Measurements from ENCODE around the gene CD4. TPM values are rescaled to one million over a fixed set of nuclear protein-coding genes. Genes with fewer than 3 reads are reported as not detected.

CD4 gene
- total RNA-seq, 1 donor = not detected

DNA sequence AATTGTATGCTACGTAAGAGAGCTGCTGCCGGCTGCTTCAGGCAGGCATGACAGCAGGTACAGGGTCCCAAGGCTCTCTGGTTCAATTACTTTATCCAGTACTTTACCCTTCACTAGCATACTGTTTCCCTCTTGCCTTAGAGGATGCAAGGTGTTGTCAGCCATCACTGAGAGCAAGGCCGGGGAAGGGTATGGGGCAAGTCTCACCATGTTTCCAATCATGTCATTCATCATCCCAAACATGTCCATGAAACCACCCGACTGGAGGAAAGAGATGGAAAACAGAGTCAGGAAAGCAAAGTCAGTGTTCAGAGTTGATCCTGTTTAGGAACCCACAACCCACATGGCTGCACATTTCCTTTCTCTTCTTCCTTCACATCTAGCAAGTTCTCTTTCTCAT is 38.8 kb upstream of the CD4 start:
- DNase-seq (ENCODE audit: low read depth) = no peak
- TF ChIP-seq, protein P1, sequence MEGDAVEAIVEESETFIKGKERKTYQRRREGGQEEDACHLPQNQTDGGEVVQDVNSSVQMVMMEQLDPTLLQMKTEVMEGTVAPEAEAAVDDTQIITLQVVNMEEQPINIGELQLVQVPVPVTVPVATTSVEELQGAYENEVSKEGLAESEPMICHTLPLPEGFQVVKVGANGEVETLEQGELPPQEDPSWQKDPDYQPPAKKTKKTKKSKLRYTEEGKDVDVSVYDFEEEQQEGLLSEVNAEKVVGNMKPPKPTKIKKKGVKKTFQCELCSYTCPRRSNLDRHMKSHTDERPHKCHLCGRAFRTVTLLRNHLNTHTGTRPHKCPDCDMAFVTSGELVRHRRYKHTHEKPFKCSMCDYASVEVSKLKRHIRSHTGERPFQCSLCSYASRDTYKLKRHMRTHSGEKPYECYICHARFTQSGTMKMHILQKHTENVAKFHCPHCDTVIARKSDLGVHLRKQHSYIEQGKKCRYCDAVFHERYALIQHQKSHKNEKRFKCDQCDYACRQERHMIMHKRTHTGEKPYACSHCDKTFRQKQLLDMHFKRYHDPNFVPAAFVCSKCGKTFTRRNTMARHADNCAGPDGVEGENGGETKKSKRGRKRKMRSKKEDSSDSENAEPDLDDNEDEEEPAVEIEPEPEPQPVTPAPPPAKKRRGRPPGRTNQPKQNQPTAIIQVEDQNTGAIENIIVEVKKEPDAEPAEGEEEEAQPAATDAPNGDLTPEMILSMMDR (IDR thresholded peaks at IDR 0.05; ENCODE audit: insufficient read depth, low read length) = no peak
- H3K4me3 ChIP-seq (ENCODE audit: low read depth, low read length) = no peak overlapping the region

DNA sequence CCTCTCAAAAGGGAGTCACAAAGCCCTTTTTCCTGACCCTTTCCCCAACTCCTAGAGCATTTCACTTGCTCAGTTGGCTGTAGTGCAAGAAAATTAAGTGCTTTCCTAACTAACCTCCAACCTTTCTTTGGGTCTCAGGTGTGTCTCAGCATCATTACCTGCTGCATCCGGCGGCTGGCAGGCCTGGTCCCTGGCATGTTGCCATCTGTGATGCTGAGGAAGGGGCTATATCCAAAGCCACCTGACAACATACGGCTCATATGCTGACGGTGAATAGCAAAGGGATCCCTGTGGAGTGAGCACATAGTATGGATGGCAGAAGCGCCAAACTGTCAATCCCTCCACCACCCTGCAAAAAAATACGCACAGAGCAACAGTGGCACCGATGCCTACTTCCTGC is 37.6 kb upstream of the CD4 start:
- TF ChIP-seq, protein P1 (IDR thresholded peaks at IDR 0.05; ENCODE audit: insufficient read depth, low read length) = no peak
- no peak for DNase-seq (ENCODE audit: low read depth)

DNA sequence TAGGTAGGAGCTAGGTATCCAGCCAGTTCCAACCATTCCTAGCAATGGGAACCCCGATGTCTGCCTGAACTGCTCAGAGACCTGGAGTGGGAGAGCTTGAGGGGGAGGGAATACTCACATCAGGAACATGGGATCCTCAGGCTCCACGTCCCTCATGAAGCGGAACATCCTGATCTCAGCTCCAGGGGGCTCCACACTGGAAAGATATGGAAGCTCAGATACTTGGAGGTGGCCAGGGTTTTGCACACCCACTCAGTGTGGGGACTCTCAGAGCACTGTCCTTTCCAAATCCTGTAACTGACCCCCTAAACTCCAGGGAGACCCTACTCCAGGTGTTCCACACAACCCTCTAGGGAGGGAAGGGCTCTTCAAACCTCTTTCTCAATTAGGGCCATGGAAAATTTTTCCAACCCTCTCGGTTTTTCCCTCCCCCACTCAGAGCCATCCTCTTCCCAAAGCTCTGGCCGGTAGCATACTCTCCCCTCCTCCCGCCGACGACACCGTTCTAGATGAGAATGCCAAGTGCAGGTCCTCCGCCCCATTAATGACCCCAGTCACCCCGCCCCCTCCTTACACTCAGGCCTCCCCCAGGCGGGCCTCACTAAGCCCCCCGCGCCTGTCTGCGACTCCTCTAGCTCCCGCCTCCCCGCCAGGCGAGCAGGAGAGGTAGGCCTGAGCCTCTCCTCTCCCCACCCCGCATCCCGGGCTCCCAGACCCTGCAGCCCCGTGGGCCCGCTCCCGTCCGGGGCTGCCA is 37.0 kb upstream of the CD4 start:
- H3K4me3 ChIP-seq (ENCODE audit: low read depth, low read length) = peak overlapping the region; percentile 88
- DNase-seq (ENCODE audit: low read depth) = peak; percentile 56
- TF ChIP-seq, protein P1 (IDR thresholded peaks at IDR 0.05; ENCODE audit: insufficient read depth, low read length) = peak; percentile 63

More for the DNA sequence above, 37.6 kb upstream of the CD4 start:
- peak overlapping the region; percentile 88 for H3K4me3 ChIP-seq (ENCODE audit: low read depth, low read length)

DNA sequence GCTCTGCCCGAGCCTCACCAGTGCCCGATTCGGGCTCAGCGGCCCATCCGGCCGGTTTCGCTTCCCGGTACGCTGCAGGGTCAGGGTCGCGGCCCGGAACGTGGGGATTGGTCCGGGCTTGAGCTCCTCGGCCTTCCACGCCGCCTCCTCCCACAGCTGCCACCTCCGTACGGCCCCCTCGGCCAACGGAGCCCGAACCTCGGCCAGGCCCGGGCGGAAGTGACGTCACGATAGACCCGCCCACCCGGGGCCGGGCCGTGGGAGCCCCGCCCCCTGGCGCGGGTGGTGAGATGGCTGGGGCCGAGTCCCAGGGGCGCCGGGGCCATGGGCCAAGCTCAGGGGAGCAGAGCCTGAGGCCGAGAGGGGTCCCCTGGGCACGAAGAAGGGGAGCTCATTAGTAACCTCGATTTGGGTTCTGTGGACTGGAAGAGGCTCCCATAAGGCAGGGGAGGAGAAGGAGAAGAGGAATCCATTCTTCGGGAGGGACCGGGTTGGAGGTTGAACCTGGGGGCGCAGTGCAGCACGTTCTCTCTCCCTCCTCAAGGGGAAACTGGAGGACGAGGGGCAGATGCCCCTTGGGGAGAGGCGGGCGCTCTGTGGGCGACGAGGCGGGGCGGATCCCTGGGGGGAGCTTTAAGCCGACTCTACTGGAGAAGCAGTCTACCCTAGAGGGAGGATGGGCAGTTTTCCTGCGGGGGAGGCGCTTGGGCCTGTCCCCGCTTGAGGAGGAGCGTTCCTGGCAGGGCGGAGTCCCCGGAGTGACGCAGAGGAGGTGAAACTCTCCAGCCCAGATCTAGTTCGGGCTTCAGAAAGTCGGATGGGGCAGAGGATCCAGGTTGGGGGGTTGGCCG is 36.2 kb upstream of the CD4 start, which contains the start of gene MLF2:
Gene MLF2, minus strand, starts transcription at position 221 of the 851 bp plus-strand sequence. CDS start 807 bp downstream, outside the sequence.
- H3K4me3 ChIP-seq (ENCODE audit: low read depth, low read length) = peak within 1 kb of the TSS; percentile 88
- DNase-seq (ENCODE audit: low read depth) = peak; percentile 100
- TF ChIP-seq, protein P1 (IDR thresholded peaks at IDR 0.05; ENCODE audit: insufficient read depth, low read length) = no peak

DNA sequence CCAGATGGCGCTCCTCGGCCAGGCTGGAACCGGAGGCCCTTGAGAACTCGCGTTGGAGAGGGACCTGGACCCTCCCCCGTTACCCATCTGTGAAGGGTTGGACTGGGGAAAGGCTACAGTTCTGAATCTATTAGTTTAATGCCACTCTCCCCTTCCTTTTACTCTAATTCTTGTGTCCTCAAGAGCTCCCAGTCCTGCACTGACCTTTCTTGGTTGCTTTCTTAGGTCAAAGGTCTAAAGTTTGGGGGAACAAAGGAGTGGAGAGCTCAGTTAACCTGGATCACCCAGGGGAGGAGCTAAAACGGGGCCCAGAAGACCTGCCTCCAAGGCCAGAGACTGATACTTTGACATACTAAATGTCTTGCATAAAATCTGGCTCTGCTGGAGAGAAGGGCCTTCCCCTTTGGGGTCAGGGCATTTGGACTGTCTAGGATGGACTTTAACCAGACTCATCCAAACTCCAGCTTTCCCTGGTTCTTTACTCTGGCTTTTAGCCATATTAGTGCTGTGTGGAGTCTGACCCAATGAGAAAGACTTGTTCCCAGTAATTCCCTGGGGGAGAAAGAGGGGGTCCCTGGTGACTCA is 35.5 kb upstream of the CD4 start:
- H3K4me3 ChIP-seq (ENCODE audit: low read depth, low read length) = no peak overlapping the region
- no peak for DNase-seq (ENCODE audit: low read depth)
- TF ChIP-seq, protein P1 (IDR thresholded peaks at IDR 0.05; ENCODE audit: insufficient read depth, low read length) = peak; percentile 97

DNA sequence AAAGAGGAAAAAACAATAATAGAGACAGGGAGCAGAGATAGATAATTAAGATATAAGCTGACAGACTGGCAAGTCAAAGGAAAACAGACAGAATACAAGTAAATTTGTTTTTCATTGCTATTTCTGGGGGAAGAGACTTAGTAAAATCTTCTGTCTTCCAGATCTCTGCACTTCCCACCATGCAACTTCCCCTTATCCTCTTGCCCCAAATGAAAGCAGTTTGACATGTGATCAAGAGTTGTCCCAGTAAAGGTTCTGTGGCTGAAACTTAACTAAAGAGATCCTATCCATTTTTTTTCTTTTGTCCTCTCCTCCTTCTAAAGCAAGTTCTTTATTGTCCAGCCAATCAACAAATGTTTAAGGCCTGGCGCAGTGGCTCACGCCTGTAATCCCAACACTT is 34.9 kb upstream of the CD4 start:
- H3K4me3 ChIP-seq (ENCODE audit: low read depth, low read length) = no peak overlapping the region
- TF ChIP-seq, protein P1 (IDR thresholded peaks at IDR 0.05; ENCODE audit: insufficient read depth, low read length) = no peak
- no peak for DNase-seq (ENCODE audit: low read depth)
